IPS-18c (cell line): ENCODE data around the gene TBC1D14.

Experiments used
- H3K4me3 ChIP-seq: 2 replicates; pipeline ENCODE4 v1.7.0; 2013; ENCODE audit warnings: low read depth, mild to moderate bottlenecking, low read length, moderate library complexity; ENCODE audit not compliant: insufficient read depth
- H3K9me3 ChIP-seq: one replicate; pipeline ENCODE4 v1.6.1; 2013; ENCODE audit warnings: mild to moderate bottlenecking, low read length, moderate library complexity; ENCODE audit not compliant: control insufficient read depth, insufficient read depth

TBC1D14 gene

GRCh38 chr4:7045961-7046921 is 136.6 kb downstream of the TBC1D14 start:
- no peaks in the 10 kb centered on the region for H3K9me3 ChIP-seq
- no peak overlapping the region for H3K4me3 ChIP-seq

- Histone ChIP-seq H3K4me3 (no peak overlapping the region), H3K9me3 (no peaks in the 10 kb centered on the region)
These were observed 137.3 kb downstream of the TBC1D14 start for GRCh38 chr4:7046971-7047370.

- no peak overlapping the region for H3K4me3 ChIP-seq
- H3K9me3 ChIP-seq, result no peaks in the 10 kb centered on the region
These were observed 139.0 kb downstream of the TBC1D14 start for GRCh38 chr4:7048642-7049041.

GRCh38 chr4:7049295-7049694 is 139.7 kb downstream of the TBC1D14 start:
- Histone ChIP-seq H3K9me3 (no peaks in the 10 kb centered on the region), H3K4me3 (no peak overlapping the region)

- H3K9me3 ChIP-seq, result no peaks in the 10 kb centered on the region
- no peak overlapping the region for H3K4me3 ChIP-seq
These were observed 140.1 kb downstream of the TBC1D14 start for GRCh38 chr4:7049739-7050138.

- H3K9me3 ChIP-seq, result no peaks in the 10 kb centered on the region
These were observed 141.0 kb downstream of the TBC1D14 start for GRCh38 chr4:7050481-7051143.

GRCh38 chr4:7051144-7051495 is 141.5 kb downstream of the TBC1D14 start:
- Histone ChIP-seq H3K4me3 (no peak overlapping the region), H3K9me3 (no peaks in the 10 kb centered on the region)

More at GRCh38 chr4:7050481-7051143, 141.0 kb downstream of the TBC1D14 start:
- no peak overlapping the region for H3K4me3 ChIP-seq

- H3K9me3 ChIP-seq, result no peaks in the 10 kb centered on the region
- H3K4me3 ChIP-seq, result no peak overlapping the region
These were observed 142.3 kb downstream of the TBC1D14 start for GRCh38 chr4:7051905-7052304.

GRCh38 chr4:7052313-7052712 is 142.7 kb downstream of the TBC1D14 start:
- H3K4me3 ChIP-seq, result no peak overlapping the region
- no peaks in the 10 kb centered on the region for H3K9me3 ChIP-seq

- Histone ChIP-seq H3K4me3 (no peak overlapping the region), H3K9me3 (no peaks in the 10 kb centered on the region)
These were observed 143.5 kb downstream of the TBC1D14 start for GRCh38 chr4:7052923-7053715.

- H3K9me3 ChIP-seq, result no peaks in the 10 kb centered on the region
- no peak overlapping the region for H3K4me3 ChIP-seq
These were observed 144.7 kb downstream of the TBC1D14 start for GRCh38 chr4:7054106-7054880.

GRCh38 chr4:7055111-7055989 is 145.7 kb downstream of the TBC1D14 start:
- no peaks in the 10 kb centered on the region for H3K9me3 ChIP-seq
- H3K4me3 ChIP-seq, result no peak overlapping the region

GRCh38 chr4:7055990-7056325 is 146.3 kb downstream of the TBC1D14 start:
- Histone ChIP-seq H3K9me3 (no peaks in the 10 kb centered on the region), H3K4me3 (no peak overlapping the region)

GRCh38 chr4:7058792-7059191 is 149.2 kb downstream of the TBC1D14 start:
- H3K9me3 ChIP-seq, result no peaks in the 10 kb centered on the region
- no peak overlapping the region for H3K4me3 ChIP-seq

GRCh38 chr4:7059662-7060061 is 150.0 kb downstream of the TBC1D14 start:
- no peak overlapping the region for H3K4me3 ChIP-seq
- no peaks in the 10 kb centered on the region for H3K9me3 ChIP-seq
